Endodermal cell (in vitro differentiated cells): ENCODE measurements around the gene LPCAT4. TPM values are rescaled to one million over a fixed set of nuclear protein-coding genes. Genes with fewer than 3 reads are reported as not detected.

Experiments used
- DNase-seq: peaks from one replicate; pipeline ENCODE4 v3.0.0-alpha.2; 2017
- H3K27ac ChIP-seq: 2 replicates; pipeline ENCODE4 v1.5.1; 2013; ENCODE audit warnings: mild to moderate bottlenecking, low read depth, low read length, moderate library complexity
- H3K27me3 ChIP-seq: 2 replicates; pipeline ENCODE4 v1.6.1; 2013; ENCODE audit warnings: mild to moderate bottlenecking, low read length, moderate library complexity; ENCODE audit not compliant: insufficient read depth, control insufficient read depth, poor library complexity, severe bottlenecking
- H3K36me3 ChIP-seq: 2 replicates; pipeline ENCODE4 v1.7.0; 2013; ENCODE audit warnings: mild to moderate bottlenecking, low read length, moderate library complexity; ENCODE audit not compliant: control insufficient read depth, insufficient read depth
- H3K4me1 ChIP-seq: one replicate; pipeline ENCODE4 v1.7.0; 2013; ENCODE audit warnings: low read length; ENCODE audit not compliant: control insufficient read depth, insufficient read depth
- H3K4me3 ChIP-seq: 2 replicates; pipeline ENCODE4 v1.5.1; 2013; ENCODE audit warnings: mild to moderate bottlenecking, low read length, moderate library complexity
- H3K9ac ChIP-seq: 2 replicates; pipeline ENCODE4 v1.6.1; 2013; ENCODE audit warnings: mild to moderate bottlenecking, low read length, moderate library complexity; ENCODE audit not compliant: poor library complexity, severe bottlenecking; ENCODE audit errors: extremely low read depth
- H3K9me3 ChIP-seq: 2 replicates; pipeline ENCODE4 v1.6.1; 2013; ENCODE audit warnings: mild to moderate bottlenecking, low read length, moderate library complexity; ENCODE audit not compliant: control insufficient read depth
- H3K27ac Mint-ChIP-seq: 2 replicates; pipeline ENCODE4 v1.8.0; 2020; ENCODE audit warnings: mixed read lengths
- H3K27me3 Mint-ChIP-seq: 2 replicates; pipeline ENCODE4 v1.8.0; 2021; ENCODE audit warnings: mild to moderate bottlenecking, mixed read lengths; ENCODE audit not compliant: insufficient read depth
- H3K36me3 Mint-ChIP-seq: 2 replicates; pipeline ENCODE4 v1.8.0; 2020; ENCODE audit warnings: low read depth, mixed read lengths
- H3K4me1 Mint-ChIP-seq: 2 replicates; pipeline ENCODE4 v1.8.0; 2020; ENCODE audit warnings: mixed read lengths
- H3K4me3 Mint-ChIP-seq: 2 replicates; pipeline ENCODE4 v1.8.0; 2020; ENCODE audit warnings: mild to moderate bottlenecking, moderate library complexity, mixed read lengths
- H3K9me3 Mint-ChIP-seq: 2 replicates; pipeline ENCODE4 v1.8.0; 2020; ENCODE audit warnings: mild to moderate bottlenecking, mixed read lengths
- WGBS, 2 experiments: methylation state at CpG; one replicate each; pipeline versions ENCODE4 v1.1.5 to v1.1.7; 2013; ENCODE audit warnings: missing lambda C conversion rate in 2 of 2, mixed read lengths in 1 of 2; ENCODE audit not compliant: insufficient coverage in 1 of 2, insufficient read length in 1 of 2; 5-methylcytosine and 5-hydroxymethylcytosine counted together
- total RNA-seq, 2 donors: library from RNA; stranded (reverse); fragmentation: NEBNext Ultra II Directional in 1 of 2; extraction: Animal tissue kit (Norgen Biotek cat#: 25700) in 1 of 2; gene quantifications; 2 replicates in 1 of 2; 3 replicates in 1 of 2; pipeline ENCODE4 v1.2.1, GENCODE V29; 2021
- TF ChIP-seq, protein P1 (sequence below): fragments of 200-600 bp; sonication (generic); conservative IDR thresholded peaks from 2 replicates; pipeline ENCODE4 v1.5.0; 2021; ENCODE audit warnings: antibody characterized with exemption, mild to moderate bottlenecking

Gene LPCAT4
- total RNA-seq, 2 donors from 2014 or later, result 64.7 to 65.6 TPM

DNA sequence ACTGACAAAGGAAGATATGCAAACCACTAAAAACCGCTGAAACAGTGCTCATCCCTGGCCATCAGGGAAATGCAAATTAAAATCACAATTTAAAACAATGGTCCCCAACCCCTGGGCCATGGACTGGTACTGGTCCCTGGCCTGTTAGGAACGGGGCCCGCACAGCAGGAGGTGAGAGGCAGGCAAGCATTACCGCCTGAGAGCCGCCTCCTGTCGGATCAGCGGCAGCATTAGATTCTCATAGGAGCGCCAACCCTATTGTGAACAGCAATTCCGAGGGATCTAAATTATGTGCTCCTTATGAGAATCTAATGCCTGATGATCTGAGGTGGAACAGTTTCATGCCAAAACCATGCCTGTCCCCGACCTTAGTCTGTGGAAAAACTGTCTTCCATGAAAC is 43.8 kb downstream of the LPCAT4 start:
- H3K36me3 Mint-ChIP-seq, result no peaks in the 10 kb centered on the region
- H3K4me1 ChIP-seq, result no peaks in the 10 kb centered on the region
- H3K9me3 Mint-ChIP-seq, result peaks cover 5% of the 10 kb centered on the region
- peaks cover 11% of the 10 kb centered on the region for H3K4me1 Mint-ChIP-seq
- 93 to 95% methylated on average over 9 to 10 of the region's 10 CpGs for WGBS, 2 experiments
- no peak for DNase-seq
- no peak overlapping the region for H3K4me3 ChIP-seq
- no peak overlapping the region for H3K9ac ChIP-seq
- H3K27ac Mint-ChIP-seq, result no peak overlapping the region
- no peaks in the 10 kb centered on the region for H3K27me3 ChIP-seq
- no peaks in the 10 kb centered on the region for H3K36me3 ChIP-seq
- H3K9me3 ChIP-seq, result peaks cover 5% of the 10 kb centered on the region
- TF ChIP-seq, protein P1, sequence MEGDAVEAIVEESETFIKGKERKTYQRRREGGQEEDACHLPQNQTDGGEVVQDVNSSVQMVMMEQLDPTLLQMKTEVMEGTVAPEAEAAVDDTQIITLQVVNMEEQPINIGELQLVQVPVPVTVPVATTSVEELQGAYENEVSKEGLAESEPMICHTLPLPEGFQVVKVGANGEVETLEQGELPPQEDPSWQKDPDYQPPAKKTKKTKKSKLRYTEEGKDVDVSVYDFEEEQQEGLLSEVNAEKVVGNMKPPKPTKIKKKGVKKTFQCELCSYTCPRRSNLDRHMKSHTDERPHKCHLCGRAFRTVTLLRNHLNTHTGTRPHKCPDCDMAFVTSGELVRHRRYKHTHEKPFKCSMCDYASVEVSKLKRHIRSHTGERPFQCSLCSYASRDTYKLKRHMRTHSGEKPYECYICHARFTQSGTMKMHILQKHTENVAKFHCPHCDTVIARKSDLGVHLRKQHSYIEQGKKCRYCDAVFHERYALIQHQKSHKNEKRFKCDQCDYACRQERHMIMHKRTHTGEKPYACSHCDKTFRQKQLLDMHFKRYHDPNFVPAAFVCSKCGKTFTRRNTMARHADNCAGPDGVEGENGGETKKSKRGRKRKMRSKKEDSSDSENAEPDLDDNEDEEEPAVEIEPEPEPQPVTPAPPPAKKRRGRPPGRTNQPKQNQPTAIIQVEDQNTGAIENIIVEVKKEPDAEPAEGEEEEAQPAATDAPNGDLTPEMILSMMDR, result no peak
- H3K27me3 Mint-ChIP-seq, result no peaks in the 10 kb centered on the region
- H3K4me3 Mint-ChIP-seq, result no peak overlapping the region
- no peak overlapping the region for H3K27ac ChIP-seq

GRCh38 chr15:34318277-34319079 is 48.5 kb downstream of the LPCAT4 start:
- peak; percentile 78 for DNase-seq
- Histone ChIP-seq H3K36me3 (no peaks in the 10 kb centered on the region), H3K9ac (peak overlapping the region; percentile 31), H3K9me3 (peaks cover 1% of the 10 kb centered on the region), H3K27ac (no peak overlapping the region), H3K4me3 (peak overlapping the region; percentile 80), H3K4me1 (no peaks in the 10 kb centered on the region), H3K27me3 (no peaks in the 10 kb centered on the region)
- Mint-ChIP-seq H3K36me3 (peaks cover 3% of the 10 kb centered on the region), H3K4me3 (peak overlapping the region; percentile 59), H3K27me3 (no peaks in the 10 kb centered on the region), H3K27ac (peak overlapping the region; percentile 73), H3K9me3 (peaks cover 1% of the 10 kb centered on the region), H3K4me1 (peaks cover 24% of the 10 kb centered on the region)
- TF ChIP-seq, protein P1, result no peak
- 22 to 49% methylated on average over 5 to 10 of the region's 10 CpGs for WGBS, 2 experiments

- Histone ChIP-seq H3K9me3 (no peaks in the 10 kb centered on the region), H3K4me3 (no peak overlapping the region), H3K36me3 (no peaks in the 10 kb centered on the region), H3K4me1 (no peaks in the 10 kb centered on the region), H3K9ac (no peak overlapping the region), H3K27me3 (no peaks in the 10 kb centered on the region), H3K27ac (no peak overlapping the region)
- Mint-ChIP-seq H3K4me3 (no peak overlapping the region), H3K4me1 (peaks cover 20% of the 10 kb centered on the region), H3K27ac (no peak overlapping the region), H3K27me3 (no peaks in the 10 kb centered on the region), H3K36me3 (peaks cover 3% of the 10 kb centered on the region), H3K9me3 (no peaks in the 10 kb centered on the region)
- 96 to 100% methylated on average over 1 to 3 of the region's 3 CpGs for WGBS, 2 experiments
- TF ChIP-seq, protein P1, result no peak
- no peak for DNase-seq
Observed at GRCh38 chr15:34314491-34315490, 52.2 kb downstream of the LPCAT4 start.
